ENCODE data around the gene KCNG1.
"Not testable (repeated sequence)": the region's sequence is repeated elsewhere in the genome, so short reads cannot be mapped to it uniquely, and the experiment has no call there.

KCNG1 gene

DNA sequence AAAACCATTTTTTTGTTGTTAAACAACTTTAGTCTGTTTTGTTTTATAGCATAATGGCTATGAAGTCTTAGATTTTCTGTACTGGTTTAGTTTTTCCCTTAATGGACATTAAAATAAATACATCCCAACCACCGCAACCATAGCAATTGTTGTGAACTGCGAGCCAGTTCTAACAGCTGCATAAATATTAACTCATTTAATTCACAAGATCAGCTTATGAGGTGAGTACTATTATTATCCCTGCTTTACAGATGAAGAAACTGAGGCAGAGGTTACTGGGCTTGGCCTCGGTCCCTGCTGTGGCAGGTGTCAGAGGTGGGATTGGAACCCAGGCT lies 41.2 kb downstream of the KCNG1 start:
- no peak for DNase-seq

DNA sequence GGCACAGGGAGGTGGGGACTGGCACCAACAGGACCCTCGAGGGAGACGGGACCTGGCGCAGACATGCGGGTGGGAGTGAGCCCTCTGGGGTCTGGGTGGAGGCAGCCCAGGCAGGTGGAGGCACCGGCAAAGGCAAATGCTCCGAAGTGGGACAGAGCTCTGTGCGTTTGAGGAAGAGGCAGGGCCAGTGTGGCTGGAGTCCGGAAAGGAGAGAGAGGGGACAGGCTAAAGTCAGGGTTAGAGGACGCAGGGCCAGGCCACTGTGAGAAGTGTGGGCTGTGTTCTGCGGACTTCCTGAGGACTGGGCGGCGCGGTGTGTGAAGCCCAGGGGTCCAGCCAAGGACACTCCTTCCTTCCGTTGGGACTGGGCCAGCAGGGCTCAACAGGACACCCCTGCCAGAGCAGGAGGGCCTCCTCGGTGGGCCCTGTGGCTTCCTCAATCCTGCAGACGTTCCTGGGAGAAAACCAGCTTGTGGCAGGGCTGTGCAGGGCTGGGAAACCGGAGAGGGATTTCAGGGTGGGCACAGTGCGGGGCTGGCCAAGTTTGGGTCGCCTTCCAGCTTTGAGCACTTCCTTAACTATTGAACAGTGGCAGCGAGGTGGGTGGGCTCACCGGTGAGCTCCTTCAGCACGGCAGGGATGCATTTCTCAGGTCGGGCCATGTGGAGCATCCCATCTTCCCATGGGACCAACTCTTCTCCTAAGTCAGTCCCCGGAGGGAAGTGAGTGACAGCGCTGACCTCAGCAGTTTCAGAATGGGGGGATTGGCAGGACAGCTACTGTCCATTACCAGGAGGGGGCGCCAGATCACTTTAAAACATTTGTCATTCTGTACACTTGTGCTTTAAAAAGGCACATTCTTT lies 41.8 kb downstream of the KCNG1 start:
- peak; percentile 64 for DNase-seq

DNA sequence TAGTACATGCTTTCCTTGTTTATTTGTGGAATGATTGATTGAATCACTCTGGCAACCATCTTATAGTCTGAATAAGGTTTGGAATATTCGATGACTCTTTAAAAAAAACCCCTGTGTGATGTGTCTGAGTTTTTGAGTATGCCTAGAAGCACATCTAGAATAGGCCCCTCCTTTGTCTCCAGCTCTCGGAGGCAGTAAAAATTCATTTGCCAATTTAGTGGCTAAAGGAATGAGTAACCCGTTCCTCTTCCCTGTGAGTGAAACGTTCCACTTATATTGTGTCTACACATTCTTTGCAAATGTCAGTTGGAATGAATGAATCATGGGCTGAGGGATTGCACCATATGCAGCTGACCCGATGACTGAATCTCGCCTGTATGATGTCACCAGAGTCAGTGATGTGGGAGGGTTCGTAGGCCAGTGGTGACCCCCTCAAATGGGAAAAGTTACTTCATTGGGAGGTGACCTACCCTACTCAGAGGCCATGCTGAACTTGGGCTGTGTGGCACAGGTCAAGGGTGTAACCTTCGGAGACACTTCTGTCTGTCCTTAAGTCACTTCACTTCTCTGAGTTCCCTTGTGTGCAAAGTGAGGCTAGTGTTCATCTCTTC lies 42.7 kb downstream of the KCNG1 start:
- peak; percentile 99 for DNase-seq

DNA sequence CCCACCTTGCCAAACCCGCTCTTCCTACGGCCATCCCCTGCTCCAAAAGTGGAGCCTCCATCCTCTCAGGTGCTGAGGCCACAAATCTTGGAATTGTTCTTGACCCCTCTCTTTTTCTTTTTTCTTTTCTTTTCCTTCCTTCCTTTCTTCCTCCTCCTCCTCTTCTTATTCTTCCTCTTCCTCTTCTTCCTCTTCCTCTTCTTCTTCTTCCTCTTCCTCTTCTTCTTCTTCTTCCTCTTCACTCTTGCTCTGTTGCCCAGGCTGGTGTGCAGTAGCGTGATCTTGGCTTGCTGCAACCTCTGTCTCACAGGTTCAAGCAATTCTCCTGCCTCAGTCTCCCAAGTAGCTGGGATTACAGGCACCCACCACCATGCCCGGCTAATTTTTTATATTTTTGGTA lies 44.4 kb downstream of the KCNG1 start:
- DNase-seq = not testable (repeated sequence)

DNA sequence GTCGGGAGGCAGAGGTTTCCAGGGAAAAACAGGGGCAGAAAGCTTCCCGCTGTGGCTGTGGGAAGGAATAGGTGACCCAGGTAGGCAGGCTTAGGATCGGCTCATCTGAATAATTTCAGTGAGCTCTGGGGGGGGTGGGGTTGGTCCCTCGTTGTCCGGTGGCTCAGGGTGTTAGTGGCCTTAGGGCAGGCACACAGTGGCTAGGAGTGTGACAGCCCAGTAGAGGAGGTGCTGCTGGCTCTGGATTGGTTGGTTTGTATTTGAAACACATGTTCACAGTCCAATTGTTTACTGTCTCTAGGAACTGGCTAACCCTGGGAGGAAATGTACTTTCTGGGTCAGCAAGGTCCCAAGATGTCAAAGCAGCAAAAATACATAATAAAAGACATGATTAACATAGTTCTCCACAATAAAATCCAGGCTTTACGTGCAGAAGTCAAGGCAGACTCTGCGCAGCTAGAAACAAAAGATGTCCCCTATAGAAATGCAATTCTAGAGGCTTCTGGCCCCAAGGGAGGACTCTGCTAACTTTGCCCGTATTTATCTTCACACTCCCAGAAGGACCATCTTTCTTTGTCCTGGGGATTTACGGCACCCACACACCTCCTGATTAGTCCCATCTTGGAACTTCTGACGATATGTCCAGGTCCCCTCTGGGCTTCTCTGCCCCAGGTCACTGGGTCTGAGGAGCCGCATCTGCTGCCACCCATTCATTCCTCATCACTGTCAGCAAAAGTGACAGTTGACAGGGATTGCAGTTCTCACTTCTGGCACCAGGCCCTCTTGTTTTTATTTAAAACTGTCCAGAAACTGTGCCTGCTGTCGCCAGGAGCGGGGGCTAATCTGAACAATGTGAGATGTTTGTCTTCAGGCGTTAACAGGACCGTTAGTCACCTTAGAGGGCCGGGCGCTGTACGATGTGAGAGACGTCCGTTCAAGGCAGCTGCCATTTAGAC lies 45.6 kb downstream of the KCNG1 start:
- DNase-seq = no peak

DNA sequence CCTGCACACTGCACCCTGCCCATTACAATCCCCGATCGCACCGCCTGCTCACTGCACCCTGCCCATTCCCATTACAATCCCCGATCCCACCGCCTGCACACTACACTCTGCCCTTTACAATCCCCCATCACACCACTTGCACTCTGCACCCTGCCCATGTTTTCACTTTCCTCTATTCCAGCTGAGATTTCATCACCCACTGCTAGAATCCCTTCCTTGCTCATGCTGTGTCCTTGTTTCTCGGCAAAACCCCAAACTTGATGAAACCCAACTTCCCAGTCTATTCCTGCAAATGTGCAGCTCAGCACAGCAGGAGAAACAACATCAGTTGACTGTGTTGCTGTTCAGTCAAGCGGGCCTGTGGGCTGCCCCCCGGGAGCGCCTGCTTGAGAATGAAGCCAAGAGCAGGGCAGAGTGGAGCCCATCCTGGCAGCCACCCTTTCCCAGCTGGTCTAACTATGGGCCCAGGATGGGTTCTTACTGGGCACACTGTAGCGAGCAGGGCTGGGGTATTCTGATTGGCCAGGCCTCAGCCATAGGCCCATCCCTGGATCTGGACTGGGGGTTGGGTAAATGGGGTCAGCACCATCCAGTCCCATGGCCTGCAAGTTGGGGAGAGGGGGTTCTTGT lies 47.1 kb downstream of the KCNG1 start:
- DNase-seq = no peak

DNA sequence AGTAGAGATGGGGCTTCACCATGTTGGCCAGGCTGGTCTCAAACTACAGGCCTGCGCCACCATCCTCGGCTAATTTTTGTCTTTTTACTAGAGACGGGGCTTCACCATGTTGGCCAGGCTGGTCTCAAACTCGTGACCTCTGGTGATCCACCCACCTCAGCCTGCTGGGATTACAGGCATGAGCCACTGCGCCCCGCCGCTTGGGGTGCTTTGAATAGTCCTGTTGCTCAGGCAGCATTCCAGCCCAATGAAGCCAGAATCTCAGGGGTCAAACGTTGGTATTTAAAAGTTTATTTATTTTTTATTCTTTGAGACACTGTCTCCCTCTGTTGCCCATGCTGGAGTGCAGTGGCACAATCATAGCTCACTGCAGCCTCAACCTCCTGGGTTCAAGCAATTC lies 53.0 kb downstream of the KCNG1 start:
- DNase-seq = no peak

DNA sequence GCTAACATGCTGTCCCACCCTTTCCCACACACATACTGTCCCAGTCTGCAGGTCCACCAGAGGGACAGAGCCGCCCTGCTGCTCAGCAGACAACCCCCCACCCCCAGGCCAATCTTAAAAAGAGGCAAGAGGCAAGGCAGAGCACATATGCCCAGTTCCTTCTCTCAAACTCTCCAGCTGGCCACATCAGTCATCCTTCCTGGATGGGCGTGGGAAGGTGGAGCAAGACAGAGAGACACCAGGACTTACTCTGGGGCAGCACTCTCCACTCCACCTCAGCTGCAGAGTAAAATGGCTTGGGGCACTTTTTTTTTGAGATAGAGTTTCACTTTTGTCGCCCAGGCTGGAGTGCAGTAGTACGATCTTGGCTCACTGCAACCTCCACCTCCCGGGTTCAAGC lies 53.5 kb downstream of the KCNG1 start:
- DNase-seq = no peak

DNA sequence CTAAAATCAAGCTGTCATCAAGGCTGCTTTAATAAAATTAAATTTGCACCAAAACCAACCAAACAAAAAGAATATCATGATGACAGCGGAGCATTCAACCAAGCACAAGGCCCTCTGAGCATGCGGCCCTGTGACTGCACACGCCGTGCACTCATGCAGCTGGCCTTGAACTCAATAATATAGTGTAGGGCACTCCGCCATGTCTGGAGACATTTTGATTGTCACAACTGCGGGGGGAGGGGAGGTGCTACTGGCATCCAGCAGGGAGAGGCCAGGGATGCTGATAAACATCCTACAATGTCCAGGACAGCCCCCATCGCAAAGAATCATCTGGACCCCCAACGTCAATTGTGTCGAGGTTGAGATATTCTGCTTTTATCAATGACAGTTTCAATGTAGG lies 54.6 kb downstream of the KCNG1 start:
- no peak for DNase-seq

DNA sequence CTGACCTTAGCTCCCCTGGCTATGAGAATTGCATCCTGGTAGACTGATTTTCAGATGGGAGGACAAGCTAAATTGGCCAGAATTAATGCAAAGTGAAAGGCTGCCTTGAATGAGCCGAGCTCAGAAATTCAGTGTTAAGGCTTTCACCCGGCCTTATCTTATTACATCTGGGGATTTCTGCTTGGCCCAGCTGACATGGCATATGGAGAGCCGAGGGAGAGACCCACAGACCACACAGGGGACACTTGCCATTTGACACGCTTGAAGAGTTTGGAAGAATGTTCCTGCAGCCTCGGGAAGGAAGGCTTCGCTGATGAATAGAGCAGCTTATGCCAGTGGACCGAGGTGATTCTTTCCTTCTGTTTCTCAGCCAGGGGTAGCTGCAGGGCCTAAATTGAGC lies 55.3 kb downstream of the KCNG1 start:
- DNase-seq = no peak

DNA sequence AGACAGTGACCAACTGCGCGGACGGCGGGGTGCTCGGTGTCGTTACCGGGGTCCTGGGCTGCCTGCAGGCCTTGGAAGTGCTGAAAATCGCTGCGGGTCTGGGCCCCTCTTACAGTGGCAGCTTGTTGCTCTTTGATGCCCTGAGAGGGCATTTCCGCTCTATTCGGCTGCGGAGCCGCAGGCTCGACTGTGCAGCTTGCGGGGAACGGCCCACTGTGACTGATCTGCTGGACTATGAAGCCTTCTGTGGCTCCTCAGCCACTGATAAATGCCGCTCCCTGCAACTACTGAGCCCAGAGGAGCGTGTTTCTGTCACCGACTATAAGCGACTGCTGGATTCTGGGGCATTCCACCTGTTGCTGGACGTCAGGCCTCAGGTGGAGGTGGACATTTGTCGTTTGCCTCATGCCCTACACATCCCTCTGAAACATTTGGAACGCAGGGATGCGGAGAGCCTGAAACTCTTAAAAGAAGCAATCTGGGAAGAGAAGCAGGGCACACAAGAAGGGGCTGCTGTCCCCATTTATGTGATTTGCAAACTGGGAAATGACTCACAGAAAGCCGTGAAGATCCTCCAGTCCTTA lies 63.3 kb downstream of the KCNG1 start:
- no peak for DNase-seq

DNA sequence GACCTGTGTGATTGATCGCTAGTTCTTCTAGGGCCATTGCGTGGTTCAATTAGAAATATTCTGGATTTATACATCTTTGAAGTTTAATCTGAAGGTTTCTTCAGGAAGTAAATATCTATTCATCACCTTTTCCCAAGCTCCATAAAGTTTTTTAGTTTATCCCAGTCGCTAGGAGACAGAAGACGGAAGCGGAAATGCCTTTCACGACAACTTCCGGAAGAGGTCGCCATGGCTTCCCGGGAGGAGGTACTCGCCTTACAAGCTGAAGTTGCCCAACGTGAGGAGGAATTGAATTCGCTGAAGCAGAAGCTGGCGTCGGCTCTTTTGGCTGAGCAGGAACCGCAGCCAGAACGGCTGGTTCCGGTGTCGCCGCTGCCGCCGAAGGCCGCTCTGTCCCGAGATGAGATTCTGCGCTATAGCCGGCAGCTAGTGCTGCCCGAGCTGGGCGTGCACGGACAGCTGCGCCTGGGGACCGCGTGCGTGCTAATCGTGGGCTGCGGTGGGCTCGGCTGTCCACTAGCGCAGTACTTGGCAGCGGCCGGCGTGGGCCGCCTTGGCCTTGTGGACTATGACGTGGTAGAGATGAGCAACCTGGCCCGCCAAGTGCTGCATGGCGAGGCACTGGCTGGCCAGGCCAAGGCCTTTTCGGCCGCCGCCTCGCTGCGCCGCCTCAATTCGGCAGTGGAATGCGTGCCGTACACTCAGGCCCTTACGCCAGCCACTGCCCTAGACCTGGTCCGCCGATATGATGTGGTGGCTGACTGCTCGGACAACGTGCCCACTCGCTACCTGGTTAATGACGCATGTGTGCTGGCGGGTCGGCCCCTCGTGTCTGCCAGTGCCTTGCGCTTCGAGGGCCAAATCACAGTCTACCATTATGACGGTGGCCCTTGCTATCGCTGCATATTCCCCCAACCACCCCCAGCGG lies 64.0 kb downstream of the KCNG1 start, which contains the start of gene MOCS3:
TSS of gene MOCS3 (plus strand) at position 204 of the 928 bp plus-strand sequence. CDS start at position 229, 25 bp downstream.
- peak; percentile 92 for DNase-seq

DNA sequence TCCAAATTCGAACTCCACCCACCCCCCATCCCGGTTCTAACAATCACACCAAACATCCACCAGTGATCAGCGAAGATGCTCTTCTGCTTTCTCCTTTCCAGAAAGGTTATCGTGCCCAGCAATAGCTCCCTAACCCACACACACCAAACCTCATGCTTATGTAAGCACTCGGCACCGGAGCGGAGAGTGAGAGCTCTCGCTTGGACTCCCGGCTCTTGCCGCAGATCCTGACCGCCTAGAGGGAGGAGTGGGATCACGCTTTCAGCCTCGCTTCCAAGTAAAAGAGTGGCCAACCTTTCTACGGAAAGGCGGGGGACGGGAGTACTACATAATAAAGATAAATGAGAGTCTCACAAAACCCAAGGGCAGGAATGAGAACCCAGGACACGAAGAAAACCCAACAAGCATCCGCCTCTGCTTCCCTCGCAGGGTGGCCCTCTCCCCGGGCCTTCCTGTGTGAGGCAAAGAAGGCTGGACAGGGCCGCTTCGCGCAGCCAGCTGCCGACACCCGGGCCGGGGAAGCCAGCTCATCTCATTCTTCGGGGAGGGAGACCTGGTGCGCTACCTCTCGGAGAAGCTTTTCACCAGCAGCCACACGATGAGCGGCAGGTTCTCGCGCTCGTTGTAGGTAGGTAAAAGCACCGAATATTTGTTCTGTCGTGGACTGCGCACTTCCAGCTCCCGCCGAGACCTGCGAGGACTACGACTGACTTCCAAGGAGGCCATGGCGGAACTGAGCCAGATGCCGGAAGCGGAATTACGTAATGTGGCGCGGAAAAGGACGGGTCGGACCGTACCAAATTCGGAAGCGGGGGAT lies 64.9 kb downstream of the KCNG1 start, which contains the start of gene DPM1:
TSS of gene DPM1 (minus strand) at position 735 of the 817 bp plus-strand sequence. CDS start at position 726, 9 bp downstream.
- DNase-seq = no peak

DNA sequence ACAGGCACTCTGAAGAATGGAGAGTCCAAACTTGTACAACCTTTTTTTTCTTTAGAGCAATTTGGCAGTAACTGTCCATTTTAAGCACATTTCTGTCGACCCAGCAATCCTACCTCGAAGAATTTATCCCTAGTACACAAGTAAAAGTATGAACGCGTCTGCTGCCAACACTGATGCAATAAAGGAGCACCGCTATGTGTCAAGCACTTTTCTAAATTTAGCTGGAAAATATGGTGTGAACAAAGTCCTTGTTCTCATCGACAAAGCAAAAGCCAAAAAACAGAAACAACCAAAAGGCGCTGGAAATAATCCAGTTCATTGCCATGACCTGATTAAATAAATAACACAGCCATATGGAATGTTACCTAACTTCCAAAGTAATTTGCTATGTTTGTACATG lies 65.6 kb downstream of the KCNG1 start:
- peak; percentile 24 for DNase-seq

DNA sequence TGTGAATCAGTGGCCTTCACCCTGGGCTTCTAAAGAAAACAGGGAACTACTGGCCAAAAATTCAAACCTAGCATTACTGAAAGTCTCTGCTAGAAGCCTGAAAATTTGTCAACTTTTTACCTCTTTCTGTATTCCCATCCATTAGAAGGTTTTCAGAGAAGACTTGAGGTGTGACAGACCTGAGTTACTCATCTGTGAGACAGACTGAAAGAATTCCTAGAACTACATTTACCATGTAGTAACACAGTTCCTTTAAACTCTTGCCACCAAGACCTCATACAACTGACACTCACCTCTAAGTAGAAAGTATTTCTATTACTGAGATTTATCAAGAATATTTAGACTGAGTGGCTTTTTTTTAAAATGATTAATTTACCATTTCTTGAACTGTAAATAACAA lies 69.1 kb downstream of the KCNG1 start:
- no peak for DNase-seq

Measured in fibroblast of skin of right quadriceps (primary cell).